SK-N-SH treated with all-trans-retinoic acid at 6 μM for 48 hours (cell line): Measurements from ENCODE around the gene SNX13.

Experiments used
- ARNTL ChIP-seq: fragments of 450-650 bp; formaldehyde crosslinking; IDR thresholded peaks from 2 replicates; pipeline ENCODE4 v1.5.0; 2020; ENCODE audit warnings: low read depth, mild to moderate bottlenecking, moderate library complexity, borderline replicate concordance
- BACH2 ChIP-seq: fragments of 250-450 bp; sonication (Bioruptor Pico); IDR thresholded peaks from 2 replicates; pipeline ENCODE4 v1.9.0; 2021; ENCODE audit warnings: mild to moderate bottlenecking, borderline replicate concordance
- RARB ChIP-seq: fragments of 250-450 bp; sonication (Bioruptor Pico); IDR thresholded peaks from 2 replicates; pipeline ENCODE4 v1.8.0; 2021; ENCODE audit warnings: mild to moderate bottlenecking, moderate library complexity
- ZFP30 ChIP-seq: fragments of 450-650 bp; formaldehyde crosslinking; IDR thresholded peaks from 2 replicates; pipeline ENCODE4 v1.5.0; 2022; ENCODE audit warnings: mild to moderate bottlenecking, moderate library complexity
- ZNF565 ChIP-seq: fragments of 450-650 bp; formaldehyde crosslinking; conservative IDR thresholded peaks from 2 replicates; pipeline ENCODE4 v1.5.0; 2020; ENCODE audit warnings: low read depth, mild to moderate bottlenecking, moderate library complexity
- ZNF70 ChIP-seq: fragments of 450-650 bp; formaldehyde crosslinking; IDR thresholded peaks from 2 replicates; pipeline ENCODE4 v1.5.0; 2020; ENCODE audit warnings: mild to moderate bottlenecking, moderate library complexity
- ZNF8 ChIP-seq: fragments of 450-650 bp; formaldehyde crosslinking; IDR thresholded peaks from 2 replicates; pipeline ENCODE4 v1.5.0; 2020; ENCODE audit warnings: mild to moderate bottlenecking, moderate library complexity
- TF ChIP-seq, protein P1 (sequence below): fragments of 250-450 bp; sonication (Bioruptor Pico); IDR thresholded peaks from 2 replicates; pipeline ENCODE4 v1.8.0; 2020; ENCODE audit warnings: mild to moderate bottlenecking, moderate library complexity, borderline replicate concordance
- TF ChIP-seq, protein P2 (sequence below): fragments of 250-450 bp; sonication (Bioruptor Pico); IDR thresholded peaks from 2 replicates; pipeline ENCODE4 v1.8.0; 2021; ENCODE audit warnings: low read depth, mild to moderate bottlenecking, moderate library complexity, borderline replicate concordance

DNA sequence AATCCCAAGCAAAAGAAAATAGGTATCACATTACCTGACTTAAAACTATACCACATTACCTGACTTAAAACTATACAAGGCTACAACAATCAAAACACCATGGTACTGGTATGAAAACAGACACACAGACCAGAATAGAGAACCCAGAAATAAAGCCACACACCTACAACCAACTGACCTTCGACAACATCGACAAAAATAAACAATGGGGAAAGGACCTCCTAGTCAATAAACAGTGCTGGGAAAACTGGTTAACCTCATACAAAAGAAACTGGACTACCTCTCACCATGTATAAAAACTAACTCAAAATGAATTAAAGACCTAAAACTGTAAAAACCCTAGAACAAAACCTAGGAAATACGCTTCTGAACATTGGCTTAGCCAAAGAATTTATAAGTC is 22.5 kb downstream of the SNX13 start:
- TF ChIP-seq ARNTL (CRISPR knock-in tag) (no peak), RARB (CRISPR knock-in tag) (no peak), ZFP30 (CRISPR knock-in tag) (no peak), ZNF565 (CRISPR knock-in tag) (no peak), ZNF70 (CRISPR knock-in tag) (no peak), BACH2 (CRISPR knock-in tag) (no peak), ZNF8 (CRISPR knock-in tag) (no peak)
- TF ChIP-seq, protein P1, sequence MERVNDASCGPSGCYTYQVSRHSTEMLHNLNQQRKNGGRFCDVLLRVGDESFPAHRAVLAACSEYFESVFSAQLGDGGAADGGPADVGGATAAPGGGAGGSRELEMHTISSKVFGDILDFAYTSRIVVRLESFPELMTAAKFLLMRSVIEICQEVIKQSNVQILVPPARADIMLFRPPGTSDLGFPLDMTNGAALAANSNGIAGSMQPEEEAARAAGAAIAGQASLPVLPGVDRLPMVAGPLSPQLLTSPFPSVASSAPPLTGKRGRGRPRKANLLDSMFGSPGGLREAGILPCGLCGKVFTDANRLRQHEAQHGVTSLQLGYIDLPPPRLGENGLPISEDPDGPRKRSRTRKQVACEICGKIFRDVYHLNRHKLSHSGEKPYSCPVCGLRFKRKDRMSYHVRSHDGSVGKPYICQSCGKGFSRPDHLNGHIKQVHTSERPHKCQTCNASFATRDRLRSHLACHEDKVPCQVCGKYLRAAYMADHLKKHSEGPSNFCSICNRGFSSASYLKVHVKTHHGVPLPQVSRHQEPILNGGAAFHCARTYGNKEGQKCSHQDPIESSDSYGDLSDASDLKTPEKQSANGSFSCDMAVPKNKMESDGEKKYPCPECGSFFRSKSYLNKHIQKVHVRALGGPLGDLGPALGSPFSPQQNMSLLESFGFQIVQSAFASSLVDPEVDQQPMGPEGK (CRISPR knock-in tag): no peak
- TF ChIP-seq, protein P2, sequence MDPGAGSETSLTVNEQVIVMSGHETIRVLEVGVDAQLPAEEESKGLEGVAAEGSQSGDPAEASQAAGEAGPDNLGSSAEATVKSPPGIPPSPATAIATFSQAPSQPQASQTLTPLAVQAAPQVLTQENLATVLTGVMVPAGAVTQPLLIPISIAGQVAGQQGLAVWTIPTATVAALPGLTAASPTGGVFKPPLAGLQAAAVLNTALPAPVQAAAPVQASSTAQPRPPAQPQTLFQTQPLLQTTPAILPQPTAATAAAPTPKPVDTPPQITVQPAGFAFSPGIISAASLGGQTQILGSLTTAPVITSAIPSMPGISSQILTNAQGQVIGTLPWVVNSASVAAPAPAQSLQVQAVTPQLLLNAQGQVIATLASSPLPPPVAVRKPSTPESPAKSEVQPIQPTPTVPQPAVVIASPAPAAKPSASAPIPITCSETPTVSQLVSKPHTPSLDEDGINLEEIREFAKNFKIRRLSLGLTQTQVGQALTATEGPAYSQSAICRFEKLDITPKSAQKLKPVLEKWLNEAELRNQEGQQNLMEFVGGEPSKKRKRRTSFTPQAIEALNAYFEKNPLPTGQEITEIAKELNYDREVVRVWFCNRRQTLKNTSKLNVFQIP (CRISPR knock-in tag): no peak
